Activated T-cell treated with anti-CD3 and anti-CD28 coated beads, Interleukin-2, amount 50 U/mL, for 4 hours (primary cell): ENCODE data around the gene KMT5B. TPM values are rescaled to one million over a fixed set of nuclear protein-coding genes. Genes with fewer than 3 reads are reported as not detected.

ENCODE experiments used
- ATAC-seq, 2 donors: fragments of 200-7000 bp; cut with Tn5 transposase; one replicate each; pipeline ENCODE4 v1.10.0; 2021
- DNase-seq: peaks from one replicate; pipeline ENCODE4 v3.0.0-alpha.2; 2020
- H3K27me3 Mint-ChIP-seq: one replicate; pipeline ENCODE4 v1.8.0; 2021; ENCODE audit warnings: low read depth, mixed read lengths
- H3K36me3 Mint-ChIP-seq: one replicate; pipeline ENCODE4 v1.8.0; 2022; ENCODE audit warnings: mixed read lengths; ENCODE audit not compliant: insufficient read depth
- H3K4me1 Mint-ChIP-seq: one replicate; pipeline ENCODE4 v1.8.0; 2021; ENCODE audit warnings: low read depth, mixed read lengths
- H3K4me3 Mint-ChIP-seq: one replicate; pipeline ENCODE4 v1.8.0; 2021; ENCODE audit warnings: mild to moderate bottlenecking, moderate library complexity, mixed read lengths
- H3K9me3 Mint-ChIP-seq: one replicate; pipeline ENCODE4 v1.8.0; 2021; ENCODE audit warnings: mixed read lengths
- total RNA-seq, 3 donors: library from RNA; stranded (reverse); gene quantifications; one replicate each; pipeline ENCODE4 v1.2.1, GENCODE V29; 2021

Gene KMT5B
- total RNA-seq, 3 donors from 2014 or later: 23.5 to 30.0 (median 25.7) TPM

- ATAC-seq (no peak), DNase-seq (no peak)
- Mint-ChIP-seq H3K4me1 (no peaks in the 10 kb centered on the region), H3K27me3 (no peaks in the 10 kb centered on the region), H3K9me3 (no peaks in the 10 kb centered on the region), H3K4me3 (no peak overlapping the region), H3K36me3 (peaks cover 10% of the 10 kb centered on the region)
Observed at GRCh38 chr11:68153742-68154141, 59.4 kb downstream of the KMT5B start.

- Mint-ChIP-seq H3K27me3 (peaks cover 2% of the 10 kb centered on the region), H3K36me3 (no peaks in the 10 kb centered on the region), H3K4me3 (no peak overlapping the region), H3K4me1 (no peaks in the 10 kb centered on the region), H3K9me3 (no peaks in the 10 kb centered on the region)
- no peak for ATAC-seq
- no peak for DNase-seq
Observed at GRCh38 chr11:68150037-68150436, 63.1 kb downstream of the KMT5B start.

- DNase-seq: no peak
- Mint-ChIP-seq H3K27me3 (peaks cover 2% of the 10 kb centered on the region), H3K9me3 (no peaks in the 10 kb centered on the region), H3K4me1 (no peaks in the 10 kb centered on the region), H3K4me3 (no peak overlapping the region), H3K36me3 (no peaks in the 10 kb centered on the region)
- ATAC-seq: no peak
Observed at GRCh38 chr11:68149417-68149816, 63.7 kb downstream of the KMT5B start.

GRCh38 chr11:68148879-68149278, 64.2 kb downstream of the KMT5B start:
- Mint-ChIP-seq H3K36me3 (no peaks in the 10 kb centered on the region), H3K4me1 (no peaks in the 10 kb centered on the region), H3K4me3 (no peak overlapping the region), H3K27me3 (peaks cover 2% of the 10 kb centered on the region), H3K9me3 (no peaks in the 10 kb centered on the region)
- ATAC-seq (no peak), DNase-seq (no peak)

GRCh38 chr11:68148071-68148805, 64.9 kb downstream of the KMT5B start:
- Mint-ChIP-seq H3K27me3 (peaks cover 2% of the 10 kb centered on the region), H3K36me3 (no peaks in the 10 kb centered on the region), H3K4me3 (no peak overlapping the region), H3K4me1 (no peaks in the 10 kb centered on the region), H3K9me3 (no peaks in the 10 kb centered on the region)
- no peak for ATAC-seq
- DNase-seq: no peak

DNA sequence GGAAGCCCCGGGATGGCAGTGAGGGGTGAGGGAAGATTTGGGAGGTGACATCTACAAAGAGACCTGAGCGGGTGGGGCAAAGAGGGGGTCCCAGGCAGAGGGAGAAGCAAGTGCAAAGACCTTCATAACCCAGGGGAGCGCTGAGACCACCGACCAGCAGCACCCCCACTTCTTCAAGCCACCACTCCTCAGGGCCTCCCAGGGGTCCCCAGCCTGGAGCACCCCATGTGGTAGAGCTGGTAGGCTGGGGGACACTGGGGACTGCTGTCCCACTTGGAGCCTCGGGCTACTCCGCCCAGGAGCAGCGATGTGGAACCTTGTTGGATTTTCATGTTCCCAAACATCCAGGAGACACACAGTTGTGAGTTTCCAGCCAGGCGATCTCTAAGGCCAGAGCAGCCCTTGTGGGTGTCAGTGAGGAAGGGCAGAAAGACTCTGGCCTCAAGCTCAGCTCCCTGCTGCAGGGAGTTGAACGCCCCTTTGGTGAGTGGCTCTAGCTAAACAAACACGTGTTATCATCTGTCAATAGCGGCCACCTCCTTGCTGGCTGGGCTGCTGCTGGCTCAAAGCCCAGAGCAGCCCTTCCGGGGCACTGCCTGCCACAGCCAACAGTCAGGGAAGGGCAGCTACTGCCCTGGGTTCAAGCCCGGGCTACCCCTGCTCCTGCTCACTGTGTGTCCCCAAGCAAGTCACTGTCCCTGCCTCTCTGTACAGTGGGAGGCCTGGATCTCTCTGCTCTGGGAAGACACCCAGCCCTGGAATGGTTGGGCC, 66.2 kb downstream of the KMT5B start:
- Mint-ChIP-seq H3K36me3 (no peaks in the 10 kb centered on the region), H3K9me3 (no peaks in the 10 kb centered on the region), H3K4me3 (no peak overlapping the region), H3K27me3 (peaks cover 2% of the 10 kb centered on the region), H3K4me1 (peaks cover 5% of the 10 kb centered on the region)
- ATAC-seq: no peak
- DNase-seq: no peak

GRCh38 chr11:68146010-68146540, 67.0 kb downstream of the KMT5B start:
- no peak overlapping the region for H3K4me3 Mint-ChIP-seq
- DNase-seq (no peak), ATAC-seq (no peak)
- no peaks in the 10 kb centered on the region for H3K36me3 Mint-ChIP-seq
- H3K4me1 Mint-ChIP-seq: peaks cover 10% of the 10 kb centered on the region
- H3K27me3 Mint-ChIP-seq: peaks cover 2% of the 10 kb centered on the region
- H3K9me3 Mint-ChIP-seq: no peaks in the 10 kb centered on the region

- Mint-ChIP-seq H3K9me3 (no peaks in the 10 kb centered on the region), H3K4me1 (peaks cover 10% of the 10 kb centered on the region), H3K36me3 (no peaks in the 10 kb centered on the region), H3K27me3 (peaks cover 2% of the 10 kb centered on the region), H3K4me3 (no peak overlapping the region)
- ATAC-seq (no peak), DNase-seq (no peak)
Observed at GRCh38 chr11:68145120-68145866, 67.8 kb downstream of the KMT5B start.

- peaks cover 10% of the 10 kb centered on the region for H3K4me1 Mint-ChIP-seq
- no peak for DNase-seq
Observed at GRCh38 chr11:68143310-68143689, 69.8 kb downstream of the KMT5B start.

DNA sequence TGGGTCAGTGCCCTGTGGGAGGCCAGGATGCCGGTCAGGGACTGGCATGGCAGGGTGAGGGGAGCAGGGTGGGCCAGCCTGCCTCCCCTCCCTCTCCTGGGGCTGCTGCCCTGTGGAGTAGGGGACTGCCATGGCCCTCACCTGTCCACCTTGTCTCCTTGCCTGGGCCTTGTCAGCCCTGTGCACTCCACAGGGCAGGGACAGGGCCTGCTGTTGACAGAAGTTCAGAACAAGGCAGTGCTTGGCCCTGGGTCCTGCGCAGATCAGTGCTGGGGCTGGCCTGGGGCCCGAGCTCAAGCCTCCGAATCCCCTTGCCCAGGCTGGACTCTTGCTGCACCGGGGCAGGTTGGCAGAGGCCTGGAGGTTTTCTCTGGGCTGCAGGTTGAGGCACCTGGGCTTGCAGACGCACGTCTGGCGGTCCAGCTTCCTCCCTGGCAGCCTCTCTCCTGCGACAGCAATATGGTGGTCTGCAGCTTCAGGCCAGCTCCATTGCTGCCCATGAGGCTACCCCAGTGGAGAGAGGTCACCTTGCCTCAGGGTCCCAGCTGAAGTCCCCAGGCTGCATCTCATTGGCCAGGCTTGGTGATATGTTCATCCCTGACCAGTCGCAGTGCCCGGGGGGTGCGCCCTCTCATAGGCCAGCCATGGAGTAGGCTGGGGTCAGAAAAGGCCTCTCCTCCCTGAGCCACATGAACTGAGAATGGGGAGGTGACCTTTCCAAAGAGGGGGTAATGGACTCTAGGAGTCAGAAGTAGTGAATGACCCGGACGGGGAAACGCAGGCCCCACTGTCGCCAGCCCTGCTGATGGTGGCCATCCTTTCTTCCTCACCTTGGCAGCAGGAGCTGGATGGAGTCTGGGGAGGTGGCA, 70.4 kb downstream of the KMT5B start:
- ATAC-seq (peak; percentile 22 to 28), DNase-seq (no peak)
- peaks cover 2% of the 10 kb centered on the region for H3K27me3 Mint-ChIP-seq
- H3K9me3 Mint-ChIP-seq: no peaks in the 10 kb centered on the region
- H3K4me1 Mint-ChIP-seq: peaks cover 10% of the 10 kb centered on the region
- no peak overlapping the region for H3K4me3 Mint-ChIP-seq
- H3K36me3 Mint-ChIP-seq: no peaks in the 10 kb centered on the region

More at GRCh38 chr11:68143310-68143689, 69.8 kb downstream of the KMT5B start:
- H3K36me3 Mint-ChIP-seq: no peaks in the 10 kb centered on the region
- H3K9me3 Mint-ChIP-seq: no peaks in the 10 kb centered on the region
- no peak overlapping the region for H3K4me3 Mint-ChIP-seq
- ATAC-seq: no peak
- H3K27me3 Mint-ChIP-seq: peaks cover 2% of the 10 kb centered on the region

DNA sequence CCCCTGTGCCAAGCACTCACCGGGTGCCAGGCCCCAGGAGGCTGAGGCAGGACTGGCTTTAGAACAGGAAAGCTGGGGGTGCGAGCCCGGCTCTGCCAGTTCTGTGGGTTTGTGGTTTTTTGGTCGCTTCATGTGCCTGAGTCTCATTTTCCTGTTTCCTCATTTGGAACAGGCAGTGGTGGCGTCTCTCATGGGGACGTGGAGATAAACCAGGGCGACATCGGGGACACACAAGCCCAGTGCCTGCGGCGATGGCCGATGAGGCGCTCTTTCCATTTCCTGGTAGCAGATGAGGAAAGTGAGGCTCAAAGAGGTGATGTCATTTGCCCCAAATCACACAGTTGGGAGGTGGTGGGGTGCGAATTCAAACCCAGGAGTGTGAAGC, 71.1 kb downstream of the KMT5B start:
- peak; percentile 36 for DNase-seq
- Mint-ChIP-seq H3K27me3 (peaks cover 2% of the 10 kb centered on the region), H3K9me3 (no peaks in the 10 kb centered on the region), H3K36me3 (no peaks in the 10 kb centered on the region), H3K4me3 (peak overlapping the region; percentile 29), H3K4me1 (peaks cover 10% of the 10 kb centered on the region)
- peak; percentile 71 to 78 for ATAC-seq

- ATAC-seq: no peak
Observed at GRCh38 chr11:68141246-68142027, 71.7 kb downstream of the KMT5B start.

More at GRCh38 chr11:68141246-68142027, 71.7 kb downstream of the KMT5B start:
- no peak for DNase-seq
- Mint-ChIP-seq H3K27me3 (peaks cover 2% of the 10 kb centered on the region), H3K4me1 (peaks cover 10% of the 10 kb centered on the region), H3K36me3 (no peaks in the 10 kb centered on the region), H3K4me3 (no peak overlapping the region), H3K9me3 (no peaks in the 10 kb centered on the region)
